ENCODE results near the gene CLIP2. TPM values are rescaled to one million over a fixed set of nuclear protein-coding genes. Genes with fewer than 3 reads are reported as not detected.

CLIP2 gene
- total and polyA plus RNA-seq, 2 of the 8 experiments (the other 6 are each of a cell fraction or from before 2014, with no cell fraction given) = 8.3 to 41.5 TPM

GRCh38 chr7:74317146-74317782 is 28.1 kb downstream of the CLIP2 start:
- POLR2A ChIA-PET (ENCODE audit: partially characterized antibody) = interaction anchor here (0.9 to 1.9 kb wide), 3 partner anchors 10 to 20 kb away, joined by 3 to 4 read pairs (median 4); no protein-coding TSS in a partner anchor
- Histone ChIP-seq H3K56ac (replicated peaks; ENCODE audit: insufficient read length, low read depth, low read length) (no peak overlapping the region), H2BK15ac (ENCODE audit: low read length) (no peak overlapping the region), H3K4ac (replicated peaks; ENCODE audit: insufficient read length, low read depth, low read length) (no peak overlapping the region), H3K9ac (replicated peaks in 1 of 4; ENCODE audit: extremely low read depth in 1 of 4, low read depth in 3 of 4, low read length in 3 of 4) (no peak overlapping the region), H3K4me2 (ENCODE audit: insufficient read depth in 1 of 2, low read depth in 2 of 2, low read length in 2 of 2) (no peak overlapping the region), H3K23me2 (ENCODE audit: low read depth, low read length) (no peaks in the 10 kb centered on the region), H3K9me3 (ENCODE audit: insufficient read depth in 2 of 2, low read depth in 1 of 2, low read length in 1 of 2) (no peaks in the 10 kb centered on the region), H3K27me3 (replicated peaks in 1 of 4; ENCODE audit: control insufficient read depth in 3 of 4, extremely low read depth in 1 of 4, insufficient read depth in 3 of 4, low read length in 3 of 4) (no peaks in the 10 kb centered on the region), H3K27ac (ENCODE audit: low read depth, low read length) (no peak overlapping the region), H3K23ac (ENCODE audit: insufficient read length) (no peak overlapping the region), H4K8ac (ENCODE audit: extremely low read depth, insufficient read depth, low read length) (no peak overlapping the region), H2BK12ac (ENCODE audit: low read depth, low read length) (no peak overlapping the region), H4K5ac (ENCODE audit: insufficient read length, low read depth, low read length) (no peak overlapping the region), H3K36me3 (ENCODE audit: control insufficient read depth in 2 of 4, insufficient read depth in 4 of 4, low read length in 3 of 4) (no peaks in the 10 kb centered on the region; a peak in 1 of 8 replicates), H3K79me1 (ENCODE audit: low read depth, low read length) (peaks cover 8% of the 10 kb centered on the region), H2AFZ (ENCODE audit: low read length) (no peak overlapping the region), H3K14ac (ENCODE audit: insufficient read length) (no peak overlapping the region), H2BK20ac (ENCODE audit: low read length) (no peak overlapping the region), H3K79me2 (ENCODE audit: control insufficient read depth in 1 of 2, insufficient read depth in 2 of 2, low read length in 2 of 2) (no peaks in the 10 kb centered on the region), H4K91ac (replicated peaks; ENCODE audit: insufficient read length, low read length) (no peak overlapping the region), H4K20me1 (replicated peaks in 1 of 2; ENCODE audit: control insufficient read depth in 1 of 2, insufficient read depth in 2 of 2, low read length in 2 of 2) (peaks cover 2 to 3% of the 10 kb centered on the region in 2 experiments), H3K4me3 (ENCODE audit: extremely low read depth in 1 of 4, insufficient read depth in 2 of 4, low read depth in 3 of 4, low read length in 4 of 4) (no peak overlapping the region), H2AK5ac (ENCODE audit: low read depth, low read length) (no peak overlapping the region), H2BK5ac (ENCODE audit: low read depth, low read length) (no peak overlapping the region; the same call in 1 of the 2 replicates), H2BK120ac (replicated peaks; ENCODE audit: low read depth, low read length) (no peak overlapping the region), H3K18ac (ENCODE audit: extremely low read depth, low read length) (no peak overlapping the region), H3K4me1 (replicated peaks in 1 of 4; ENCODE audit: control insufficient read depth in 3 of 4, insufficient read depth in 4 of 4, low read length in 3 of 4) (peaks cover 0 to 8% (median 5%) of the 10 kb centered on the region in 4 experiments; a peak in 4 of 7 replicates)
- WGBS, 2 experiments (ENCODE audit: extremely low coverage in 1 of 2, insufficient coverage in 1 of 2, insufficient read length in 1 of 2, insufficient replicate concordance in 2 of 2, low coverage in 1 of 2, low lambda C conversion rate in 2 of 2, missing lambda C conversion rate in 1 of 2) = 94% methylated on average over 16 of the region's 20 CpGs; no CpG with 5 or more reads in 1 of the 2 experiments
- no peak for DNase-seq (ENCODE audit: low read depth in 1 of 2, low spot score in 2 of 2)
- no peak for FAIRE-seq
- CTCF ChIA-PET (ENCODE audit: partially characterized antibody) = interaction anchor here (0.6 to 2.9 kb wide), 6 partner anchors 15 to 111 kb away, joined by 3 to 8 read pairs (median 3); no protein-coding TSS in a partner anchor
- TF ChIP-seq KDM1A (IDR thresholded peaks at IDR 0.05; ENCODE audit: borderline replicate concordance, low read length) = no peak
- no peak for TF ChIP-seq YY1 (IDR thresholded peaks at IDR 0.05; ENCODE audit: low read depth, low read length)
- TF ChIP-seq MAFK (IDR thresholded peaks at IDR 0.05; ENCODE audit: low read depth, low read length) = no peak
- no peak for TF ChIP-seq CTCF (IDR thresholded peaks at IDR 0.05; ENCODE audit: control extremely low read depth in 1 of 3, insufficient read depth in 1 of 3, low read depth in 1 of 3, low read length in 3 of 3)
- no peak for TF ChIP-seq JUND (IDR thresholded peaks at IDR 0.05; ENCODE audit: low read length)
- no peak for TF ChIP-seq RBBP5 (IDR thresholded peaks at IDR 0.05; ENCODE audit: borderline replicate concordance, low read depth, low read length)
